Nephron (organoid): ENCODE results near the gene CDC5L.

Experiments used
- H3K27ac Mint-ChIP-seq, 3 experiments: 2 replicates each; pipeline ENCODE4 v1.8.0; 2020; ENCODE audit warnings: mixed read lengths in 3 of 3, mild to moderate bottlenecking in 2 of 3, moderate library complexity in 1 of 3
- H3K27me3 Mint-ChIP-seq: 2 replicates; pipeline ENCODE4 v1.8.0; 2021; ENCODE audit warnings: low read depth, mild to moderate bottlenecking, moderate library complexity, mixed read lengths
- H3K36me3 Mint-ChIP-seq: 2 replicates; pipeline ENCODE4 v1.8.0; 2020; ENCODE audit warnings: low read depth, mixed read lengths
- H3K4me1 Mint-ChIP-seq: 2 replicates; pipeline ENCODE4 v1.8.0; 2020; ENCODE audit warnings: mixed read lengths
- H3K4me3 Mint-ChIP-seq, 3 experiments: 2 replicates each; pipeline ENCODE4 v1.8.0; 2020; ENCODE audit warnings: mild to moderate bottlenecking in 3 of 3, mixed read lengths in 3 of 3, moderate library complexity in 2 of 3
- H3K9me3 Mint-ChIP-seq: 2 replicates; pipeline ENCODE4 v1.8.0; 2020; ENCODE audit warnings: mixed read lengths
- CTCF ChIP-seq, 3 experiments: fragments of 200-600 bp; sonication (generic); IDR thresholded peaks; one replicate each; pipeline ENCODE4 v1.5.0; 2021; ENCODE audit warnings: antibody characterized with exemption in 3 of 3; ENCODE audit not compliant: unreplicated experiment in 3 of 3

The CDC5L gene

GRCh38 chr6:44355640-44356039 is 31.9 kb upstream of the CDC5L start:
- Mint-ChIP-seq H3K4me1 (no peaks in the 10 kb centered on the region), H3K36me3 (no peaks in the 10 kb centered on the region), H3K4me3 (no peak overlapping the region), H3K27ac (no peak overlapping the region), H3K27me3 (peaks cover 4% of the 10 kb centered on the region), H3K9me3 (peaks cover 3% of the 10 kb centered on the region)
- TF ChIP-seq CTCF (IDR thresholded peaks at IDR 0.05; ENCODE audit: unreplicated experiment in 3 of 3), result no peak

GRCh38 chr6:44356487-44356886 is 31.0 kb upstream of the CDC5L start:
- H3K27ac Mint-ChIP-seq, result no peak overlapping the region
- H3K4me1 Mint-ChIP-seq, result no peaks in the 10 kb centered on the region
- no peak for TF ChIP-seq CTCF (IDR thresholded peaks at IDR 0.05; ENCODE audit: unreplicated experiment in 3 of 3)
- H3K36me3 Mint-ChIP-seq, result no peaks in the 10 kb centered on the region
- H3K4me3 Mint-ChIP-seq, result no peak overlapping the region
- peaks cover 3% of the 10 kb centered on the region for H3K9me3 Mint-ChIP-seq
- H3K27me3 Mint-ChIP-seq, result peaks cover 7% of the 10 kb centered on the region

GRCh38 chr6:44359973-44360372 is 27.5 kb upstream of the CDC5L start:
- Mint-ChIP-seq H3K4me3 (no peak overlapping the region), H3K4me1 (no peaks in the 10 kb centered on the region), H3K27ac (no peak overlapping the region), H3K27me3 (peaks cover 17% of the 10 kb centered on the region), H3K36me3 (no peaks in the 10 kb centered on the region), H3K9me3 (peaks cover 3% of the 10 kb centered on the region)
- TF ChIP-seq CTCF (IDR thresholded peaks at IDR 0.05; ENCODE audit: unreplicated experiment in 3 of 3), result no peak

GRCh38 chr6:44361947-44362346 is 25.6 kb upstream of the CDC5L start:
- H3K27ac Mint-ChIP-seq, result no peak overlapping the region
- H3K27me3 Mint-ChIP-seq, result peaks cover 16% of the 10 kb centered on the region
- no peak for TF ChIP-seq CTCF (IDR thresholded peaks at IDR 0.05; ENCODE audit: unreplicated experiment in 3 of 3)
- no peaks in the 10 kb centered on the region for H3K9me3 Mint-ChIP-seq
- H3K4me3 Mint-ChIP-seq, result no peak overlapping the region
- no peaks in the 10 kb centered on the region for H3K36me3 Mint-ChIP-seq
- no peaks in the 10 kb centered on the region for H3K4me1 Mint-ChIP-seq

- Mint-ChIP-seq H3K36me3 (no peaks in the 10 kb centered on the region), H3K4me1 (no peaks in the 10 kb centered on the region), H3K4me3 (no peak overlapping the region), H3K27me3 (peaks cover 16% of the 10 kb centered on the region), H3K27ac (no peak overlapping the region), H3K9me3 (no peaks in the 10 kb centered on the region)
- TF ChIP-seq CTCF (IDR thresholded peaks at IDR 0.05; ENCODE audit: unreplicated experiment in 3 of 3), result no peak
These were observed 24.1 kb upstream of the CDC5L start for GRCh38 chr6:44363377-44363926.

GRCh38 chr6:44366781-44367180 is 20.7 kb upstream of the CDC5L start:
- Mint-ChIP-seq H3K36me3 (no peaks in the 10 kb centered on the region), H3K27ac (no peak overlapping the region), H3K4me1 (no peaks in the 10 kb centered on the region), H3K27me3 (peaks cover 10% of the 10 kb centered on the region), H3K9me3 (no peaks in the 10 kb centered on the region), H3K4me3 (no peak overlapping the region)
- TF ChIP-seq CTCF (IDR thresholded peaks at IDR 0.05; ENCODE audit: unreplicated experiment in 3 of 3), result no peak
